Kidney epithelial cell (primary cell): Measurements from ENCODE around the gene PCDHGA11. TPM values are rescaled to one million over a fixed set of nuclear protein-coding genes. Genes with fewer than 3 reads are reported as not detected.
"Not testable (repeated sequence)": the region's sequence is repeated elsewhere in the genome, so short reads cannot be mapped to it uniquely, and the experiment has no call there.

Experiments used
- DNase-seq: peaks from one replicate; pipeline ENCODE4 v3.0.0-alpha.2; 2010; ENCODE audit warnings: low read depth
- H3K27me3 ChIP-seq: 2 replicates; pipeline ENCODE4 v1.6.0; 2011; ENCODE audit warnings: low read length; ENCODE audit not compliant: control insufficient read depth, insufficient read depth
- H3K36me3 ChIP-seq: 2 replicates; pipeline ENCODE4 v1.5.1; 2011; ENCODE audit warnings: low read length; ENCODE audit not compliant: control insufficient read depth, insufficient read depth
- H3K4me3 ChIP-seq: 2 replicates; pipeline ENCODE4 v1.5.1; 2011; ENCODE audit warnings: low read depth, mild to moderate bottlenecking, control low read depth, low read length
- CTCF ChIP-seq: IDR thresholded peaks from 2 replicates; pipeline ENCODE4 v1.5.1; 2011; ENCODE audit warnings: mild to moderate bottlenecking, moderate library complexity, low read length, control low read depth, inconsistent platforms; ENCODE audit not compliant: insufficient read depth, poor library complexity, severe bottlenecking
- total RNA-seq: library from RNA; depleted of rRNA; stranded (reverse); fragments of >200 nt; gene quantifications from 2 replicates; pipeline ENCODE4 v1.2.3, GENCODE V29; 2015

The PCDHGA11 gene
- total RNA-seq, 1 donor from 2014 or later, result 7.4 TPM

GRCh38 chr5:141417494-141418172 lies 3.2 kb upstream of the PCDHGA11 start, which contains the start of gene PCDHGB7:
PCDHGB7 (plus strand) TSS chr5:141417677; CDS start chr5:141417860, 183 bp downstream.
- not testable (repeated sequence) for DNase-seq, H3K36me3 ChIP-seq
- peak; percentile 83 for TF ChIP-seq CTCF
- Histone ChIP-seq H3K4me3 (peak within 1 kb of the TSS; percentile 42), H3K27me3 (peaks cover 18% of the 10 kb centered on the region)

- Histone ChIP-seq H3K27me3 (peaks cover 22% of the 10 kb centered on the region), H3K36me3 (peaks cover 1% of the 10 kb centered on the region), H3K4me3 (no peak overlapping the region)
- TF ChIP-seq CTCF, result no peak
- no peak for DNase-seq
Measured at GRCh38 chr5:141419074-141419880, 1.6 kb upstream of the PCDHGA11 start.

GRCh38 chr5:141421489-141421855 lies 621 bp downstream of the PCDHGA11 start:
- Histone ChIP-seq H3K27me3 (peaks cover 19% of the 10 kb centered on the region), H3K4me3 (peak overlapping the region; percentile 42), H3K36me3 (peaks cover 1% of the 10 kb centered on the region)
- no peak for TF ChIP-seq CTCF
- DNase-seq, result no peak

- Histone ChIP-seq H3K27me3 (peaks cover 19% of the 10 kb centered on the region), H3K36me3 (peaks cover 1% of the 10 kb centered on the region), H3K4me3 (no peak overlapping the region)
- no peak for DNase-seq
- TF ChIP-seq CTCF, result no peak
Measured at GRCh38 chr5:141422742-141423291, 2.0 kb downstream of the PCDHGA11 start.

GRCh38 chr5:141427783-141428426 lies 7.1 kb downstream of the PCDHGA11 start:
- Histone ChIP-seq H3K27me3 (peaks cover 12% of the 10 kb centered on the region), H3K36me3 (no peaks in the 10 kb centered on the region), H3K4me3 (no peak overlapping the region)
- no peak for DNase-seq
- TF ChIP-seq CTCF, result no peak
